Bronchial epithelial cell (primary cell): ENCODE data around the gene NEFH. TPM values are rescaled to one million over a fixed set of nuclear protein-coding genes. Genes with fewer than 3 reads are reported as not detected.

Experiments
- DNase-seq: peaks from one replicate; pipeline ENCODE4 v3.0.0-alpha.2; 2010; ENCODE audit warnings: low read depth
- FAIRE-seq: peaks from 2 replicates; lab custom pipeline; 2011; peaks lifted over from hg19 to GRCh38; lab: Jason Lieb, UNC
- H3K27me3 ChIP-seq: 2 replicates; pipeline ENCODE4 v1.5.1; 2011; ENCODE audit warnings: low read length; ENCODE audit not compliant: control insufficient read depth, insufficient read depth
- H3K36me3 ChIP-seq: 2 replicates; pipeline ENCODE4 v1.5.1; 2011; ENCODE audit warnings: low read length; ENCODE audit not compliant: control insufficient read depth, insufficient read depth
- H3K4me3 ChIP-seq: 2 replicates; pipeline ENCODE4 v1.5.1; 2011; ENCODE audit warnings: mild to moderate bottlenecking, low read depth, low read length, control low read depth
- total RNA-seq: library from RNA; depleted of rRNA; stranded (reverse); fragments of >200 nt; gene quantifications from 2 replicates; pipeline ENCODE4 v1.2.1, GENCODE V29; 2014
- TF ChIP-seq, protein P1 (sequence below): IDR thresholded peaks from 2 replicates; pipeline ENCODE4 v1.5.1; 2011; ENCODE audit warnings: mild to moderate bottlenecking, moderate library complexity, low read length, control low read depth, inconsistent platforms; ENCODE audit not compliant: insufficient read depth, severe bottlenecking

NEFH gene
- total RNA-seq, 1 donor from 2014 or later = under 0.01 TPM

DNA sequence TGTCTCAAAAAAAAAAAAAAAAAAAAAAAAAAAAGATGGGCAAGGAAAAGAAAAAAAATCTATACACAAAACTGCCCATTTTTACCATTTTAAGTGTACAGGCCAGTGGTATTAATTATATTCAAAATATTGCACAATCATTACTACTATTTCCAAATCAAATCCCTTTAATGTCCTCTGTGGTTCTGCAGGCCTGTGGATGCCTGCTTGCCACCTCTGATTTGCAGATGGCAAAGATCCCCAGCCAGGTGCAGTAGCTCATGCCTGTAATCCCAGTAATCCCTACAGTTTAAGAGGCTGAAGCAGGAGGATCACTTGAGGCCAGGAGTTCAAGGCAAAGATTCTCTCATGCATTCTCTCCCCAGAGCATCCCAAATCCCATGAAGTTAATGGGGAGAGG, 21.5 kb upstream of the NEFH start:
- no peaks in the 10 kb centered on the region for H3K27me3 ChIP-seq
- TF ChIP-seq, protein P1, sequence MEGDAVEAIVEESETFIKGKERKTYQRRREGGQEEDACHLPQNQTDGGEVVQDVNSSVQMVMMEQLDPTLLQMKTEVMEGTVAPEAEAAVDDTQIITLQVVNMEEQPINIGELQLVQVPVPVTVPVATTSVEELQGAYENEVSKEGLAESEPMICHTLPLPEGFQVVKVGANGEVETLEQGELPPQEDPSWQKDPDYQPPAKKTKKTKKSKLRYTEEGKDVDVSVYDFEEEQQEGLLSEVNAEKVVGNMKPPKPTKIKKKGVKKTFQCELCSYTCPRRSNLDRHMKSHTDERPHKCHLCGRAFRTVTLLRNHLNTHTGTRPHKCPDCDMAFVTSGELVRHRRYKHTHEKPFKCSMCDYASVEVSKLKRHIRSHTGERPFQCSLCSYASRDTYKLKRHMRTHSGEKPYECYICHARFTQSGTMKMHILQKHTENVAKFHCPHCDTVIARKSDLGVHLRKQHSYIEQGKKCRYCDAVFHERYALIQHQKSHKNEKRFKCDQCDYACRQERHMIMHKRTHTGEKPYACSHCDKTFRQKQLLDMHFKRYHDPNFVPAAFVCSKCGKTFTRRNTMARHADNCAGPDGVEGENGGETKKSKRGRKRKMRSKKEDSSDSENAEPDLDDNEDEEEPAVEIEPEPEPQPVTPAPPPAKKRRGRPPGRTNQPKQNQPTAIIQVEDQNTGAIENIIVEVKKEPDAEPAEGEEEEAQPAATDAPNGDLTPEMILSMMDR = no peak
- FAIRE-seq = no peak
- no peak for DNase-seq
- H3K36me3 ChIP-seq = no peaks in the 10 kb centered on the region
- H3K4me3 ChIP-seq = no peak overlapping the region

DNA sequence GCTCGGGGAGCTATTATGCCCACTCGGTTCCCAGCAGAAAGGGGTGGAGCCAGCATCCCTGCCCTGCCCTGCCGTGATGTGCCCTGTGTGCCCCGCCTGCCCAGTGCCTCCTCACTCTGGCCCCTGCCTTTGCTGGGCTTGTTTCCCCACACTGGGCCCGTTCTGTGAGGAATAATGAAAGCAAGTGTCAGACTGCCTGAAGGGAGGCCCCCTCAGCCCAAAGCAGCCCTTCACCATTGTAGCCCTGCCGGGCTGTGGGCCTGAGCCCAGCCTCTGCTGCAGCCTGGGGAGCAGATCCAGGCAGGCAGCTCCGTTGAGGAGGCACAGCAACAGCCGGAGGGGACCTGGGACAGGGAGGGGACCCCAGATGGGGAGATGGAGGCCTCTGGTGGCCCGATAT, 20.2 kb upstream of the NEFH start:
- FAIRE-seq = no peak
- no peak for DNase-seq
- TF ChIP-seq, protein P1 = no peak
- Histone ChIP-seq H3K36me3 (no peaks in the 10 kb centered on the region), H3K4me3 (no peak overlapping the region), H3K27me3 (no peaks in the 10 kb centered on the region)

DNA sequence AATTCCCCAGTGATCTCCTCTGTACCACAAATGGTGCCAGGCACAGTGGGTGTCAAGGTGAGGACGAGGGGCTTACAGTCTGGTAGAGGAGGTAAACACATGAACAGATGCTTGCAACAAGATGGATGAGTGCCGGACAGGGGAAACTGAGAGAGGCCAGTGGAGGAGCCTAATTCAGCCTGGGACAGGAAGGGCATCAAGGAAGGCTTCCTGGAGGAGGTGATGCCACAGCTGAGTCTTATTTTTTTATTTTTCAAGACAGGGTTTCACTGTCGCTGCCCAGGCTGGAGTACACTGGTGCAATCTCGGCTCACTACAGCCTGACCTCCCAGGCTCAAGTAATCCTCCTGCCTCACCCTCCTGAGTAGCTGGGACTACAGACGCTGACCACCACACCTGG, 18.8 kb upstream of the NEFH start:
- Histone ChIP-seq H3K4me3 (no peak overlapping the region), H3K27me3 (no peaks in the 10 kb centered on the region), H3K36me3 (no peaks in the 10 kb centered on the region)
- TF ChIP-seq, protein P1 = no peak
- FAIRE-seq = no peak
- no peak for DNase-seq

DNA sequence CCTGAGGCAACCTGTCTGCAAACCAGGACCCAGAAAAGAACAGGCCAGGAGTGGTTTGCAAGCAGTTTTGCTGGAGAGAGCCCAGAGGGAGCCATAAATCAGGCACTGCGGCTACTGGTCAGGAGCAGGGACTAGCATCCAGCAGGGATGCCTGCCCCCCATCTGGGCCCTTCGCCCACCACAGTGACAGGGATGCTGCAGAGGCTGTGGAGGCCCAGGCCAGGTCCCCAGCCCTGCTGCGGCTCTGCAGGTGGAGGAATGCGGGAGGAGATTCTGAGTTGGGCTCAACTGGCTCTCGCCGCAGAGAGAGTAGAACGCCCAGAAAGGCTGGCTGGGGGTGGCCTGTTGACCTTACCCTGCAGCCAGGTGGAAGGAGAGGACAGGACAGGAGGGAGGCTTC, 16.4 kb upstream of the NEFH start:
- Histone ChIP-seq H3K27me3 (no peaks in the 10 kb centered on the region), H3K36me3 (no peaks in the 10 kb centered on the region), H3K4me3 (no peak overlapping the region)
- TF ChIP-seq, protein P1 = no peak
- no peak for FAIRE-seq
- no peak for DNase-seq

DNA sequence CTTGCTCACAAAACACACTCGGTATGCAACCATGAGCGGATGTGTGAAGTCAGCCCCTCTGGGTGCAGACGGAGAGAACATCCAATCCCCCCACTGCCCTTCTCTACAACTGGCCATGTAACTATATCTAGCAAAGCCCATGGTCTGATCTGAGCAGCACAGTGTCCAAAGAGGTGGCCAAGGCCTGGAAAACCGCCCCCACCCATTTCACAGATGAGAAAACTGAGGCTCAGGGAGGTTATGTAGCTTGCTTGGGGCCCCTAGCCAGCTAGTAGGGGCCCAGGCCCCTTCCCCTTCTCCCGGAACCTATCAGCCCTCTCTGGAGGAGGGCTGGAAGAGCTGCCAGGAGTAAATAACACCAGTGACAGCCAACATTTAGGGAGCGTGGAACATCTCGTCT, 15.4 kb upstream of the NEFH start:
- FAIRE-seq (no peak), DNase-seq (no peak)
- Histone ChIP-seq H3K27me3 (no peaks in the 10 kb centered on the region), H3K36me3 (no peaks in the 10 kb centered on the region), H3K4me3 (no peak overlapping the region)
- TF ChIP-seq, protein P1 = no peak

DNA sequence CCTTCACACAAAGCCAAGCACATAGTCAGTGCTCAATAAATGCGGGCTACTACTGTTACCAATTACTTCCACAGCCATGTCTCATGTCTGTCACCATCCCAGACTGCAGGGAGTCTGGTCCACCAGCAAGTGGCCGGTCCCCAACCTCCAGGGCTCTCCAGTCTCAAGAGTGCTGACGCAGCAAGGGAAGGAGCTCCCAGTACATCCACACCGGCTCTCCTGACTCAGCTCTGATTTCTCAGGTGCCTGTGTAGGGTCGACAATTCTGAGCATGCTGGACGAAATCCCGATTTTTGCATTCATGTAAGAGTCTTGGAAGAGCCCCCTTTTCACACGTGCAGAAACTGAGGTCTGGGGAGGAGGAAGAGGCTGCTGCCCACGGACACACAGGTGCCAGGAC, 10.3 kb upstream of the NEFH start:
- H3K36me3 ChIP-seq = no peaks in the 10 kb centered on the region
- no peaks in the 10 kb centered on the region for H3K27me3 ChIP-seq
- peak overlapping the region; percentile 29 for H3K4me3 ChIP-seq
- FAIRE-seq (no peak), DNase-seq (no peak)
- TF ChIP-seq, protein P1 = no peak
